NT2/D1 (cell line): ENCODE data around the gene DCN.
"Not testable (repeated sequence)": the region's sequence is repeated elsewhere in the genome, so short reads cannot be mapped to it uniquely, and the experiment has no call there.

Experiments used
- DNase-seq: peaks from one replicate; pipeline ENCODE4 v3.0.0-alpha.2; 2011; ENCODE audit warnings: low read depth, low spot score
- H3K27me3 ChIP-seq: 2 replicates; pipeline ENCODE4 v1.6.0; 2011; ENCODE audit warnings: mild to moderate bottlenecking; ENCODE audit not compliant: insufficient read length, insufficient read depth
- H3K36me3 ChIP-seq: 2 replicates; pipeline ENCODE4 v1.6.1; 2011; ENCODE audit warnings: mild to moderate bottlenecking, low read length, mixed read lengths; ENCODE audit not compliant: insufficient read depth, insufficient read length
- H3K4me1 ChIP-seq: 2 replicates; pipeline ENCODE4 v1.5.1; 2011; ENCODE audit not compliant: insufficient read depth, insufficient read length
- H3K4me3 ChIP-seq: 2 replicates; pipeline ENCODE4 v1.5.1; 2011; ENCODE audit warnings: low read depth; ENCODE audit not compliant: insufficient read length
- H3K9ac ChIP-seq: 2 replicates; pipeline ENCODE4 v1.6.0; 2011; ENCODE audit warnings: low read depth; ENCODE audit not compliant: insufficient read length
- H3K9me3 ChIP-seq: 2 replicates; pipeline ENCODE4 v1.5.1; 2011; ENCODE audit warnings: mild to moderate bottlenecking, low read length; ENCODE audit not compliant: insufficient read depth
- SUZ12 ChIP-seq: IDR thresholded peaks from 2 replicates; pipeline ENCODE4 v1.6.1; 2011; ENCODE audit not compliant: insufficient read length, insufficient read depth; ENCODE audit errors: extremely low read depth
- YY1 ChIP-seq: IDR thresholded peaks from 2 replicates; pipeline ENCODE4 v1.6.1; 2011; ENCODE audit not compliant: insufficient read length, insufficient read depth
- ZNF274 ChIP-seq: IDR thresholded peaks from 2 replicates; pipeline ENCODE4 v1.6.1; 2011; ENCODE audit warnings: mild to moderate bottlenecking, low read depth, low read length

Gene DCN

GRCh38 chr12:91219511-91219910 is 36.9 kb upstream of the DCN start:
- Histone ChIP-seq H3K9ac (no peak overlapping the region), H3K4me1 (no peaks in the 10 kb centered on the region), H3K9me3 (no peaks in the 10 kb centered on the region), H3K36me3 (no peaks in the 10 kb centered on the region), H3K27me3 (no peaks in the 10 kb centered on the region), H3K4me3 (no peak overlapping the region)
- no peak for DNase-seq
- TF ChIP-seq ZNF274 (no peak), YY1 (no peak), SUZ12 (no peak)

DNA sequence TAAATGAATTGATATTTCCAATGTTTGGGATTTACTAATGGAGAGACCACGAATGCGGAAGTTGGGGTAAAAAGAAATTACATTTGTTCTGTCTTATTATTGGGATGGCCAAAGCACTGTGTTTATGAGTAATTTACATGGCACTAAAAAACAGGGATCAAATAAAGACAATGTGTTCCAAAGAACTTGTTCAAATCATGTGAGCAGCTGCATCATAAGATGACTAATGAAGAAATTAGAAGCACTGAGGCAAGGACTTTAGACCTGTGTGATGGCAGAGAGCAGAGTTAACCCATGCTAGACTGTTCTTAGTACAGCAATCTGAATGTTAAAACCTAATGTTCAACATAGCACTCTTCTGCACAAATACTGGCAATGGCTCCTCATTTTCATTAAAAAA is 34.3 kb upstream of the DCN start:
- no peaks in the 10 kb centered on the region for H3K4me1 ChIP-seq

DNA sequence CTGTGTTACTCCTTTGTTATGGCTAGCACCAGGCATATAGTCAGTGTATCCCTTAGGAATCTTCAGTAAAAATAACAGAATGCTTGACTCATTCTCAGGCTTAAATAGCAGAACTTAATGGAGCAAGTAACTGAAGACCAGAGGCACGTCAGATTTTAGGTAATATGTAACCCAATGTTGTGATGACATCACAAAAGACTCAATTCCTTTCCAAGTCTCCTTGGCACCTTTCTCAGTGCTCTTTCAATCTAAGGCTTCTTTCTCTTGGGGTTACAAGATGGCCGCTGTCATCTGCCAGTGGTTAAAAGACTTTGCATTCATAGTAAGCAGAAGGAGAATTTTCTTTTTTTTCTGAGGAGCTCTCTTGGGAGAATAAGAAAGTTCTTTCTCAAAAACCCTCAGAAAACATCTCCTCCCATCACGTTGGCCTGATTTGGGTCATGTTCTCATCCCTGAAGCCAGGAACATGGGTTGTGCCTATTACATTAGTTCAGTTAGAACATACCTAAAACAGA is 33.4 kb upstream of the DCN start:
- Histone ChIP-seq H3K9ac (no peak overlapping the region), H3K9me3 (no peaks in the 10 kb centered on the region), H3K4me3 (no peak overlapping the region), H3K27me3 (no peaks in the 10 kb centered on the region), H3K36me3 (no peaks in the 10 kb centered on the region), H3K4me1 (no peaks in the 10 kb centered on the region)
- TF ChIP-seq SUZ12 (no peak), ZNF274 (no peak), YY1 (no peak)
- DNase-seq = no peak

More for the DNA sequence above, 34.3 kb upstream of the DCN start:
- Histone ChIP-seq H3K9ac (no peak overlapping the region), H3K4me3 (no peak overlapping the region), H3K27me3 (no peaks in the 10 kb centered on the region), H3K9me3 (no peaks in the 10 kb centered on the region), H3K36me3 (no peaks in the 10 kb centered on the region)
- DNase-seq = no peak
- no peak for TF ChIP-seq SUZ12
- no peak for TF ChIP-seq YY1
- no peak for TF ChIP-seq ZNF274

DNA sequence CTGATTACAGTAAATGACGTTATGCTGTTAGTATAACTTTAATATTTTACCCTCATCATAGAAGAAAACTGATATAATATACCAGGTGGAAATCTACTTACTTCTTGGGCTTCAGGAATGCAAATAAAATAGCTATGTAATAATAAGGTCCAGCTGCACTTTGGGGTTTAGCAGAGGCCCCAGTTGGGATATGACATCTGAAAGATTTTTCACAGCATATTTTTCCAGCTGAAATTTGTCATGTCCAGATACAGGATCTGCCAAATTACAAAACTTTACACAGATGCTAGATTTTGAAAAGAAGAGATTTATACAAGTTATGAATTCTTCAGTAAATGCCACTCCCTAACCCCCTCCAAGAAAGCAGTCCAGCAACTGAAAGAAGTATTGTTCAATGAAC is 29.2 kb upstream of the DCN start:
- Histone ChIP-seq H3K9ac (no peak overlapping the region), H3K36me3 (no peaks in the 10 kb centered on the region), H3K4me3 (no peak overlapping the region), H3K9me3 (no peaks in the 10 kb centered on the region), H3K27me3 (no peaks in the 10 kb centered on the region), H3K4me1 (no peaks in the 10 kb centered on the region)
- DNase-seq = no peak
- TF ChIP-seq SUZ12 (no peak), ZNF274 (no peak), YY1 (no peak)

DNA sequence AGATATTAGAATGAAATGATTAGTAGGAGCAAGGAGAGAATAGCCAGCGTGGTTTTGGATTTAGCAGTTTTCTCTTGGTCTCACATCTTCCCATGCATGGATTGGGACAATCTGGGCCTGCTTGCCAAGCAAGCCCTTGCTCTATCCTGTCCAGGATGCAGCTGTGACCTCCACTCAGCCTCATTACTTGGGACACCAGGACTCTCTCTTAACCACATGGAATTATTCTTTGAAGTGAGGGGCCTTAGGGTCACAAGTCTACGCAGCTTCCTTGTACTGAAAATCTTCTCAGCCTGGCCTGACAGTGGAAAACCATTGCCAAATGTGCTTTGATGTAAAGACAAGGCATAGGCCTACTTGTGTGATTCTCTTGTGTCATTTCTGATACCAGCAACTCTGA is 28.0 kb upstream of the DCN start:
- no peak for DNase-seq
- H3K9ac ChIP-seq = no peak overlapping the region
- no peak for TF ChIP-seq SUZ12
- TF ChIP-seq YY1 = no peak
- no peak for TF ChIP-seq ZNF274

GRCh38 chr12:91210144-91210543 is 27.5 kb upstream of the DCN start:
- H3K36me3 ChIP-seq = no peaks in the 10 kb centered on the region
- TF ChIP-seq ZNF274 (no peak), SUZ12 (no peak), YY1 (no peak)
- H3K4me1 ChIP-seq = no peaks in the 10 kb centered on the region
- H3K4me3 ChIP-seq = no peak overlapping the region
- peak; percentile 3 for DNase-seq
- no peaks in the 10 kb centered on the region for H3K27me3 ChIP-seq
- no peaks in the 10 kb centered on the region for H3K9me3 ChIP-seq
- H3K9ac ChIP-seq = no peak overlapping the region

More for the DNA sequence above, 28.0 kb upstream of the DCN start:
- Histone ChIP-seq H3K4me1 (no peaks in the 10 kb centered on the region), H3K36me3 (no peaks in the 10 kb centered on the region), H3K27me3 (no peaks in the 10 kb centered on the region), H3K4me3 (no peak overlapping the region), H3K9me3 (no peaks in the 10 kb centered on the region)

DNA sequence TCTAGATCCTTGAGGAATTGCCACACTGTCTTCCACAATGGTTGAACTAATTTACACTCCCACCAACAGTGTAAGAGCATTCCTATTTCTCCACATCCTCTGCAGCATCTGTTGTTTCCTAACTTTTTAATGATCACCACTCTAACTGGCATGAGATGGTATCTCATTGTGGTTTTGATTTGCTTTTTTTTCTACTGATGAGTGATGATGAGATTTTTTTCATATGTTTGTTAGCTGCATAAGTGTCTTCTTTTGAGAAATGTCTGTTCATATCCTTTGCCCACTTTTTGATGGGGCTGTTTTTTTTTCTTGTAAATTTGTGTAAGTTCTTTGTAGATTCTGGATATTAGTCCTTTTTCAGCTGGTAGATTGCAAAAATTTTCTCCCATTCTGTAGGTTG is 24.7 kb upstream of the DCN start:
- H3K9ac ChIP-seq, H3K36me3 ChIP-seq, H3K4me3 ChIP-seq, DNase-seq, H3K4me1 ChIP-seq, H3K27me3 ChIP-seq, H3K9me3 ChIP-seq: not testable (repeated sequence)

DNA sequence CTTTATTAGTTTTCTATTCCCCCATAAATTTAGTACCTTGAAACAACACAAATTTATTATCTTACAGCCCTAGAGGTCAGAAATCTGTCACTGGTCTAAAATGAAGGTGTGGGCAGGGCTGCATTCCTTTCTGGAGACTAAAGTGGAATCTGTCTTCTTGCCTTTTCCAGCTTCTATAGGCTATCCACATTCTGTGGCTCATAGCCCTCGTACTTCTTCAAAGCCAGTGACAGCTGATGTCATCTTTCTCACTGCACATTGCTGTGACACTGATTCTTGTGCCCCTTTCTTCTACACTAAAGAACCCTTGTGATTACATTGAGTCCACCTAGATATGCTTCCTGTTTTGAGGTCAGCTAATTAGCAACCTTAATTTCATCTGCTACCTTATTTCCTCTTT is 23.2 kb upstream of the DCN start:
- DNase-seq = no peak
- Histone ChIP-seq H3K9ac (no peak overlapping the region), H3K4me1 (no peaks in the 10 kb centered on the region), H3K27me3 (no peaks in the 10 kb centered on the region), H3K4me3 (no peak overlapping the region), H3K9me3 (no peaks in the 10 kb centered on the region), H3K36me3 (no peaks in the 10 kb centered on the region)
- TF ChIP-seq YY1 (no peak), ZNF274 (no peak), SUZ12 (no peak)
